Endodermal cell (in vitro differentiated cells): ENCODE results near the gene CD79A. TPM values are rescaled to one million over a fixed set of nuclear protein-coding genes. Genes with fewer than 3 reads are reported as not detected.

Experiments used
- DNase-seq: peaks from one replicate; pipeline ENCODE4 v3.0.0-alpha.2; 2017
- H3K27ac ChIP-seq: 2 replicates; pipeline ENCODE4 v1.5.1; 2013; ENCODE audit warnings: mild to moderate bottlenecking, low read depth, low read length, moderate library complexity
- H3K27me3 ChIP-seq: 2 replicates; pipeline ENCODE4 v1.6.1; 2013; ENCODE audit warnings: mild to moderate bottlenecking, low read length, moderate library complexity; ENCODE audit not compliant: insufficient read depth, control insufficient read depth, poor library complexity, severe bottlenecking
- H3K36me3 ChIP-seq: 2 replicates; pipeline ENCODE4 v1.7.0; 2013; ENCODE audit warnings: mild to moderate bottlenecking, low read length, moderate library complexity; ENCODE audit not compliant: control insufficient read depth, insufficient read depth
- H3K4me1 ChIP-seq: one replicate; pipeline ENCODE4 v1.7.0; 2013; ENCODE audit warnings: low read length; ENCODE audit not compliant: control insufficient read depth, insufficient read depth
- H3K4me3 ChIP-seq: 2 replicates; pipeline ENCODE4 v1.5.1; 2013; ENCODE audit warnings: mild to moderate bottlenecking, low read length, moderate library complexity
- H3K9ac ChIP-seq: 2 replicates; pipeline ENCODE4 v1.6.1; 2013; ENCODE audit warnings: mild to moderate bottlenecking, low read length, moderate library complexity; ENCODE audit not compliant: poor library complexity, severe bottlenecking; ENCODE audit errors: extremely low read depth
- H3K9me3 ChIP-seq: 2 replicates; pipeline ENCODE4 v1.6.1; 2013; ENCODE audit warnings: mild to moderate bottlenecking, low read length, moderate library complexity; ENCODE audit not compliant: control insufficient read depth
- H3K27ac Mint-ChIP-seq: 2 replicates; pipeline ENCODE4 v1.8.0; 2020; ENCODE audit warnings: mixed read lengths
- H3K27me3 Mint-ChIP-seq: 2 replicates; pipeline ENCODE4 v1.8.0; 2021; ENCODE audit warnings: mild to moderate bottlenecking, mixed read lengths; ENCODE audit not compliant: insufficient read depth
- H3K36me3 Mint-ChIP-seq: 2 replicates; pipeline ENCODE4 v1.8.0; 2020; ENCODE audit warnings: low read depth, mixed read lengths
- H3K4me1 Mint-ChIP-seq: 2 replicates; pipeline ENCODE4 v1.8.0; 2020; ENCODE audit warnings: mixed read lengths
- H3K4me3 Mint-ChIP-seq: 2 replicates; pipeline ENCODE4 v1.8.0; 2020; ENCODE audit warnings: mild to moderate bottlenecking, moderate library complexity, mixed read lengths
- H3K9me3 Mint-ChIP-seq: 2 replicates; pipeline ENCODE4 v1.8.0; 2020; ENCODE audit warnings: mild to moderate bottlenecking, mixed read lengths
- CTCF ChIP-seq: fragments of 200-600 bp; sonication (generic); conservative IDR thresholded peaks from 2 replicates; pipeline ENCODE4 v1.5.0; 2021; ENCODE audit warnings: antibody characterized with exemption, mild to moderate bottlenecking
- WGBS, 2 experiments: methylation state at CpG; one replicate each; pipeline versions ENCODE4 v1.1.5 to v1.1.7; 2013; ENCODE audit warnings: missing lambda C conversion rate in 2 of 2, mixed read lengths in 1 of 2; ENCODE audit not compliant: insufficient coverage in 1 of 2, insufficient read length in 1 of 2; 5-methylcytosine and 5-hydroxymethylcytosine counted together
- total RNA-seq, 2 donors: library from RNA; stranded (reverse); fragmentation: NEBNext Ultra II Directional in 1 of 2; extraction: Animal tissue kit (Norgen Biotek cat#: 25700) in 1 of 2; gene quantifications; 2 replicates in 1 of 2; 3 replicates in 1 of 2; pipeline ENCODE4 v1.2.1, GENCODE V29; 2021

The CD79A gene
- total RNA-seq, 2 donors from 2014 or later, result not detected

GRCh38 chr19:41915021-41915775 lies 38.1 kb downstream of the CD79A start:
- Mint-ChIP-seq H3K36me3 (no peaks in the 10 kb centered on the region), H3K4me3 (no peak overlapping the region), H3K27ac (no peak overlapping the region), H3K9me3 (no peaks in the 10 kb centered on the region), H3K4me1 (no peaks in the 10 kb centered on the region), H3K27me3 (peaks cover 43% of the 10 kb centered on the region)
- DNase-seq, result no peak
- Histone ChIP-seq H3K4me3 (no peak overlapping the region), H3K9me3 (no peaks in the 10 kb centered on the region), H3K27ac (no peak overlapping the region), H3K4me1 (no peaks in the 10 kb centered on the region), H3K9ac (no peak overlapping the region), H3K27me3 (peaks cover 99% of the 10 kb centered on the region), H3K36me3 (no peaks in the 10 kb centered on the region)
- no peak for TF ChIP-seq CTCF
- WGBS, 2 experiments, result 10 to 17% methylated on average over 25 to 37 of the region's 38 CpGs

- WGBS, 2 experiments, result 57 to 66% methylated on average over 4 to 23 of the region's 27 CpGs
- Mint-ChIP-seq H3K27me3 (peaks cover 36% of the 10 kb centered on the region), H3K36me3 (no peaks in the 10 kb centered on the region), H3K27ac (no peak overlapping the region), H3K9me3 (no peaks in the 10 kb centered on the region), H3K4me1 (no peaks in the 10 kb centered on the region), H3K4me3 (no peak overlapping the region)
- Histone ChIP-seq H3K27ac (no peak overlapping the region), H3K4me3 (no peak overlapping the region), H3K4me1 (no peaks in the 10 kb centered on the region), H3K9me3 (no peaks in the 10 kb centered on the region), H3K9ac (no peak overlapping the region), H3K27me3 (peaks cover 99% of the 10 kb centered on the region), H3K36me3 (no peaks in the 10 kb centered on the region)
- DNase-seq, result no peak
- TF ChIP-seq CTCF, result no peak
Observed at GRCh38 chr19:41915776-41916414, 38.8 kb downstream of the CD79A start.

GRCh38 chr19:41917676-41918075 lies 40.6 kb downstream of the CD79A start:
- no peak overlapping the region for H3K27ac Mint-ChIP-seq
- Histone ChIP-seq H3K9me3 (no peaks in the 10 kb centered on the region), H3K27me3 (peaks cover 99% of the 10 kb centered on the region), H3K9ac (no peak overlapping the region), H3K27ac (no peak overlapping the region), H3K4me1 (no peaks in the 10 kb centered on the region), H3K36me3 (no peaks in the 10 kb centered on the region), H3K4me3 (no peak overlapping the region)
- no peaks in the 10 kb centered on the region for H3K36me3 Mint-ChIP-seq
- H3K4me1 Mint-ChIP-seq, result peaks cover 9% of the 10 kb centered on the region
- H3K27me3 Mint-ChIP-seq, result peaks cover 26% of the 10 kb centered on the region
- H3K9me3 Mint-ChIP-seq, result no peaks in the 10 kb centered on the region
- WGBS, 2 experiments, result 79% methylated on average over 12 of the region's 12 CpGs; no CpG with 5 or more reads in 1 of the 2 experiments
- TF ChIP-seq CTCF, result no peak
- H3K4me3 Mint-ChIP-seq, result no peak overlapping the region
- DNase-seq, result no peak
